HepG2 (cell line): ENCODE results near the gene TET3. TPM values are rescaled to one million over a fixed set of nuclear protein-coding genes. Genes with fewer than 3 reads are reported as not detected.

ENCODE experiments used
- ATAC-seq: fragments of 200-7000 bp; cut with Tn5 transposase; 3 replicates; pipeline ENCODE4 v1.9.1; 2020; ENCODE audit warnings: mild to moderate bottlenecking, moderate library complexity
- BruUV-seq: library from RNA; stranded (reverse); fragments of 400-500 nt; replicated peaks from 2 replicates; lab custom pipeline; 2021; lab: Mats Ljungman, UMichigan
- CTCF ChIA-PET: fragments of 300-600 bp; formaldehyde crosslinking; extraction: SDS; loops from one replicate; lab custom pipeline; 2021; ENCODE audit warnings: low total read pairs, inconsistent platforms, low intra/inter-chr PET ratio; lab: Yijun Ruan, JAX
- POLR2A ChIA-PET: fragments of 350-600 bp; sonication (Branson Sonifier 250); formaldehyde crosslinking; loops from one replicate; lab custom pipeline; 2020; ENCODE audit warnings: antibody characterized with exemption, inconsistent platforms; lab: Yijun Ruan, JAX
- DNase-seq: peaks from one replicate; pipeline ENCODE4 v3.0.0-alpha.2; 2015; ENCODE audit warnings: low spot score
- FAIRE-seq: peaks from 3 replicates; lab custom pipeline; 2011; peaks lifted over from hg19 to GRCh38; lab: Jason Lieb, UNC
- H2AFZ ChIP-seq: one replicate; pipeline ENCODE4 v1.6.1; 2011; ENCODE audit warnings: low read length, inconsistent platforms
- H3K27ac ChIP-seq: fragments of 300-600 bp; 3 replicates; pipeline ENCODE4 v1.8.0; 2011; ENCODE audit warnings: mixed run types, mild to moderate bottlenecking, mixed read lengths, low read length, inconsistent platforms; ENCODE audit not compliant: insufficient read depth; ENCODE audit errors: extremely low read length
- H3K27me3 ChIP-seq, 2 experiments: fragments of 200-600 bp in 1 of 2; 2 replicates in 1 of 2; 3 replicates in 1 of 2; pipeline versions ENCODE4 v1.6.0 to v1.8.0; 2011; ENCODE audit warnings: low read length in 2 of 2, mild to moderate bottlenecking in 2 of 2, moderate library complexity in 2 of 2, inconsistent platforms in 1 of 2; ENCODE audit not compliant: insufficient read depth in 2 of 2, control insufficient read depth in 1 of 2
- H3K36me3 ChIP-seq, 2 experiments: fragments of 200-600 bp in 1 of 2; replicated peaks in 1 of 2; 2 replicates in 1 of 2; 3 replicates in 1 of 2; pipeline versions ENCODE4 v1.5.1 to v1.8.0; 2011; ENCODE audit warnings: low read length in 2 of 2, inconsistent platforms in 1 of 2; ENCODE audit not compliant: insufficient read depth in 2 of 2, control insufficient read depth in 1 of 2
- H3K4me1 ChIP-seq: 2 replicates; pipeline ENCODE4 v1.5.1; 2012; ENCODE audit warnings: low read length, inconsistent platforms; ENCODE audit not compliant: insufficient read depth
- H3K4me2 ChIP-seq: 2 replicates; pipeline ENCODE4 v1.6.0; 2011; ENCODE audit warnings: low read depth, low read length, inconsistent platforms
- H3K4me3 ChIP-seq, 3 experiments: fragments of 200-600 bp in 1 of 3; sonication (generic), shearing (Covaris generic) in 1 of 3; replicated peaks in 1 of 3; 2 replicates each; pipeline ENCODE4 v1.5.1; 2011 to 2016; ENCODE audit warnings: low read length in 3 of 3, inconsistent platforms in 2 of 3, low read depth in 2 of 3, mild to moderate bottlenecking in 2 of 3, control low read depth in 1 of 3, mixed read lengths in 1 of 3; ENCODE audit not compliant: insufficient read depth in 1 of 3
- H3K79me2 ChIP-seq: one replicate; pipeline ENCODE4 v1.6.1; 2011; ENCODE audit warnings: low read length, inconsistent platforms; ENCODE audit not compliant: insufficient read depth
- H3K9ac ChIP-seq: 2 replicates; pipeline ENCODE4 v1.6.0; 2011; ENCODE audit warnings: mild to moderate bottlenecking, low read depth, low read length, inconsistent platforms; ENCODE audit not compliant: insufficient read depth
- H3K9me3 ChIP-seq: 2 replicates; pipeline ENCODE4 v1.5.1; 2012; ENCODE audit warnings: mild to moderate bottlenecking, low read length
- H4K20me1 ChIP-seq: 2 replicates; pipeline ENCODE4 v1.6.0; 2011; ENCODE audit warnings: inconsistent platforms, mild to moderate bottlenecking, low read length, moderate library complexity; ENCODE audit not compliant: insufficient read depth
- CHD2 ChIP-seq: IDR thresholded peaks from 2 replicates; pipeline ENCODE4 v1.6.1; 2011; ENCODE audit warnings: low read depth, low read length, improper control_type of control experiment
- CHD4 ChIP-seq: fragments of 200-600 bp; sonication (generic); IDR thresholded peaks from 2 replicates; pipeline ENCODE4 v1.7.0; 2017; ENCODE audit warnings: mild to moderate bottlenecking, low read length, borderline replicate concordance
- JARID2 ChIP-seq: sonication (generic); formaldehyde crosslinking; IDR thresholded peaks from 2 replicates; pipeline ENCODE4 v1.8.1; 2023; ENCODE audit warnings: missing genetic modification reagents, inconsistent platforms; ENCODE audit not compliant: insufficient replicate concordance
- MAFF ChIP-seq: IDR thresholded peaks from 2 replicates; pipeline ENCODE4 v1.6.1; 2011; ENCODE audit warnings: low read depth, low read length, improper control_type of control experiment
- MEIS1 ChIP-seq: sonication (generic); formaldehyde crosslinking; IDR thresholded peaks from 2 replicates; pipeline ENCODE4 v1.9.0; 2021; ENCODE audit warnings: mild to moderate bottlenecking, missing genetic modification reagents, moderate library complexity, borderline replicate concordance
- NFKBIZ ChIP-seq: IDR thresholded peaks from 2 replicates; pipeline ENCODE4 v1.6.1; 2018; ENCODE audit warnings: missing genetic modification reagents, missing compliant biosample characterization
- PAX8 ChIP-seq: sonication (generic); formaldehyde crosslinking; IDR thresholded peaks from 2 replicates; pipeline ENCODE4 v1.8.0; 2022; ENCODE audit warnings: mild to moderate bottlenecking, missing genetic modification reagents, borderline replicate concordance
- RORA ChIP-seq: sonication (generic); formaldehyde crosslinking; IDR thresholded peaks from 2 replicates; pipeline ENCODE4 v1.5.0; 2020; ENCODE audit warnings: mild to moderate bottlenecking, missing genetic modification reagents, moderate library complexity
- STAG1 ChIP-seq: sonication (generic); formaldehyde crosslinking; IDR thresholded peaks from 2 replicates; pipeline ENCODE4 v1.4.0; 2020; ENCODE audit warnings: missing genetic modification reagents
- ZKSCAN5 ChIP-seq: sonication (generic); formaldehyde crosslinking; IDR thresholded peaks from 2 replicates; pipeline ENCODE4 v1.5.1; 2020; ENCODE audit warnings: mild to moderate bottlenecking, missing genetic modification reagents
- ZNF101 ChIP-seq: sonication (generic); formaldehyde crosslinking; IDR thresholded peaks from 2 replicates; pipeline ENCODE4 v1.4.0; 2020; ENCODE audit warnings: mild to moderate bottlenecking, low read depth, missing genetic modification reagents, borderline replicate concordance
- ZNF570 ChIP-seq: sonication (generic); formaldehyde crosslinking; IDR thresholded peaks from 2 replicates; pipeline ENCODE4 v1.4.0; 2020; ENCODE audit warnings: mild to moderate bottlenecking, missing genetic modification reagents, borderline replicate concordance
- ZNF629 ChIP-seq: sonication (generic); formaldehyde crosslinking; conservative IDR thresholded peaks from 2 replicates; pipeline ENCODE4 v1.5.0; 2020; ENCODE audit warnings: missing genetic modification reagents
- WGBS: methylation state at CpG from one replicate; pipeline ENCODE4 v1.1.6; 2017; ENCODE audit warnings: low lambda C conversion rate; 5-methylcytosine and 5-hydroxymethylcytosine counted together
- in situ Hi-C: cut with HindIII; loops from 2 replicates; pipeline ENCODE4 v1.10.0; 2017; ENCODE audit warnings: low pct_unique_long_range_greater_than_20kb; ENCODE audit not compliant: extremely low pct_ligation_motif_present
- intact Hi-C: fragments of 100-400 bp; cut with micrococcal nuclease; formaldehyde crosslinking; loops from one replicate; pipeline ENCODE4 v1.10.0; 2022; ENCODE audit not compliant: unreplicated experiment
- polyA plus RNA-seq, 8 experiments: library from polyadenylated mRNA; depleted of rRNA in 3 of 8; stranded (reverse) in 7 of 8; unstranded in 1 of 8; fragments of >200 nt; fragmentation: Illumina TruSeq in 4 of 8; extraction: Trizol in 4 of 8; gene quantifications; 2 replicates each; pipeline versions ENCODE4 v1.2.1 to v1.2.3, GENCODE V29; 2011 to 2016; ENCODE audit warnings: low read depth in 4 of 8, missing spikeins in 1 of 8, mixed read lengths in 1 of 8; ENCODE audit not compliant: insufficient read depth in 1 of 8
- total RNA-seq, 5 experiments: library from RNA; depleted of rRNA; stranded (reverse); fragments of >200 nt; fragmentation: Illumina TruSeq; extraction: Trizol; gene quantifications; 2 replicates each; pipeline ENCODE4 v1.2.3, GENCODE V29; 2016; ENCODE audit warnings: low read depth in 1 of 5
- TF ChIP-seq, protein P1 (sequence below): sonication (generic); formaldehyde crosslinking; IDR thresholded peaks from 2 replicates; pipeline ENCODE4 v1.8.1; 2022; ENCODE audit warnings: mild to moderate bottlenecking, missing genetic modification reagents
- TF ChIP-seq, protein P2 (sequence below): IDR thresholded peaks from 2 replicates; pipeline ENCODE4 v1.6.1; 2012; ENCODE audit warnings: inconsistent platforms
- TF ChIP-seq, protein P3 (sequence below): sonication (generic); formaldehyde crosslinking; IDR thresholded peaks from 2 replicates; pipeline ENCODE4 v1.4.0; 2020; ENCODE audit warnings: mild to moderate bottlenecking, low read depth, missing genetic modification reagents

TET3 gene
- total and polyA plus RNA-seq, 2 of the 13 experiments (the other 11 are each of a cell fraction or from before 2014, with no cell fraction given), result 4.3 to 6.8 TPM

DNA sequence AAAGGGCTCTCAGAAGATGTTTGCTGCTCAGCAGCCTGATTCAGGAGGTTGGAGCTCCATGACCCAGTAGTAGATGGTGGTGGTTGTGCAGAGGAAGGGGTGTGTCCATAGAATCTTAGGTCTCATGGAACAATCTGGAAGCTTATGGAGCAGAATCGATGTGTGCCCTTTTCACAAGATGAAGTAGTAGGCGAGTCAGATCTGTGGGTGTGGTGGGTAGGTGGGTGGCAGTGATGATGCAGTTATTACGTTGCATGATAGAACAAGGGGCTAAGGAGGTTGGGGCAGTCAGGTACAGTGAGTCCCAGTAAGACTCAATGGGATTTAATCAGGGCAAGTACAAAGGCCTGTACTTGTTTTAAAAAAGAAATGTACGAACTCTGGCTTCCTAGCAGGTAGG, 9.1 kb downstream of the TET3 start (continued):
- no peak for TF ChIP-seq JARID2

DNA sequence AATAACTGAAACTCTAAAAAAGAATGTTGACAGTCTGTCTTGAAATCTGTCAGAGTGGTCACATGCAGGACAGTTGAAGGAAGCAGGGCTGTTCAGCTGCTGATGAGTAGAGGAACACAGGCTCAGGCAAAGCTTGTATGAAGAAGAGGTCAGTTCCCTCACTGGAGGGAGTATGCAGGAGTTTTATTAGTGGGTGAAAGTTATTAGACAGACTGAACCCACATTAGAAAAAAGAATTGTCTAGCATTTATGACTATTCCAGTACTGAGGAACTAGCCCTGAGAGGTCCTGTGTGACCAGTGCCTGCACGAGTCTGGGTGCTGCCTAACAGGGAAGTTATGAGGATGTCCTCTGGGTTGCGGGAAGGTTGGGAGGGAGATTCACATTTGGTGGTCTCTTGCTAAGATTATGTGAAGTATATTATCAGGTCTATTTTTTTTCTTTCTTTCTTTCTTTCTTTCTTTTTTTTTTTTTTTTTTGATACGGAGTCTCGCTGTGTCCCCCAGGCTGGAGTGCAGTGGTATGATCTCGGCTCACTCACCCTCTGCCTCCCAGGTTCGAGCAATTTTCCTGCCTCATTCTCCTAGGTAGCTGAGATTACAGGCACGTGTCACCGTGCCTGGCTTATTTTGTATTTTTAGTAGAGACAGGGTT, 9.6 kb downstream of the TET3 start:
- ATAC-seq (no peak), DNase-seq (no peak), FAIRE-seq (no peak)
- H4K20me1 ChIP-seq, result peaks cover 11% of the 10 kb centered on the region; the same call in 1 of the 2 replicates
- no peak overlapping the region for H3K27ac ChIP-seq
- peaks cover 20% of the 10 kb centered on the region for H3K4me1 ChIP-seq
- no TSS peak for BruUV-seq
- H3K27me3 ChIP-seq, result no peaks in the 10 kb centered on the region
- H3K4me3 ChIP-seq, result no peak overlapping the region
- peaks cover 13 to 63% of the 10 kb centered on the region in 2 experiments for H3K36me3 ChIP-seq
- intact Hi-C loops, result no loop called here
- H2AFZ ChIP-seq, result no peak overlapping the region
- H3K4me2 ChIP-seq, result no peak overlapping the region
- H3K9me3 ChIP-seq, result no peaks in the 10 kb centered on the region
- WGBS, result 96% methylated on average over 8 of the region's 8 CpGs
- in situ Hi-C loops, result no loop called here
- H3K9ac ChIP-seq, result no peak overlapping the region
- ChIA-PET POLR2A (no interaction called here), CTCF (no interaction called here)
- TF ChIP-seq ZKSCAN5 (CRISPR knock-in tag) (no peak), CHD2 (no peak), ZNF101 (CRISPR knock-in tag) (no peak), RORA (CRISPR knock-in tag) (no peak), MEIS1 (CRISPR knock-in tag) (no peak), PAX8 (CRISPR knock-in tag) (no peak), CHD4 (no peak), ZNF629 (CRISPR knock-in tag) (no peak), MAFF (no peak), ZNF570 (no peak), NFKBIZ (CRISPR knock-in tag) (no peak), STAG1 (CRISPR knock-in tag) (no peak)
- TF ChIP-seq, protein P1, sequence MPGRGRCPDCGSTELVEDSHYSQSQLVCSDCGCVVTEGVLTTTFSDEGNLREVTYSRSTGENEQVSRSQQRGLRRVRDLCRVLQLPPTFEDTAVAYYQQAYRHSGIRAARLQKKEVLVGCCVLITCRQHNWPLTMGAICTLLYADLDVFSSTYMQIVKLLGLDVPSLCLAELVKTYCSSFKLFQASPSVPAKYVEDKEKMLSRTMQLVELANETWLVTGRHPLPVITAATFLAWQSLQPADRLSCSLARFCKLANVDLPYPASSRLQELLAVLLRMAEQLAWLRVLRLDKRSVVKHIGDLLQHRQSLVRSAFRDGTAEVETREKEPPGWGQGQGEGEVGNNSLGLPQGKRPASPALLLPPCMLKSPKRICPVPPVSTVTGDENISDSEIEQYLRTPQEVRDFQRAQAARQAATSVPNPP (CRISPR knock-in tag), result no peak
- TF ChIP-seq, protein P2, sequence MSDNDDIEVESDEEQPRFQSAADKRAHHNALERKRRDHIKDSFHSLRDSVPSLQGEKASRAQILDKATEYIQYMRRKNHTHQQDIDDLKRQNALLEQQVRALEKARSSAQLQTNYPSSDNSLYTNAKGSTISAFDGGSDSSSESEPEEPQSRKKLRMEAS, result no peak
- TF ChIP-seq, protein P3, sequence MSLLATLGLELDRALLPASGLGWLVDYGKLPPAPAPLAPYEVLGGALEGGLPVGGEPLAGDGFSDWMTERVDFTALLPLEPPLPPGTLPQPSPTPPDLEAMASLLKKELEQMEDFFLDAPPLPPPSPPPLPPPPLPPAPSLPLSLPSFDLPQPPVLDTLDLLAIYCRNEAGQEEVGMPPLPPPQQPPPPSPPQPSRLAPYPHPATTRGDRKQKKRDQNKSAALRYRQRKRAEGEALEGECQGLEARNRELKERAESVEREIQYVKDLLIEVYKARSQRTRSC (CRISPR knock-in tag), result no peak
- peaks cover 79% of the 10 kb centered on the region for H3K79me2 ChIP-seq
